Fibroblast of the aortic adventitia (primary cell): ENCODE results near the gene PCDHA1. TPM values are rescaled to one million over a fixed set of nuclear protein-coding genes. Genes with fewer than 3 reads are reported as not detected.

Experiments
- DNase-seq: peaks from one replicate; pipeline ENCODE4 v3.0.0-alpha.2; 2010; ENCODE audit warnings: low read depth
- H3K4me3 ChIP-seq: 2 replicates; pipeline ENCODE4 v1.5.1; 2011; ENCODE audit warnings: low read depth, mild to moderate bottlenecking, control low read depth, low read length, moderate library complexity
- CTCF ChIP-seq: IDR thresholded peaks from 2 replicates; pipeline ENCODE4 v1.5.1; 2011; ENCODE audit warnings: mild to moderate bottlenecking, low read length, control low read depth, inconsistent platforms; ENCODE audit not compliant: insufficient read depth
- total RNA-seq: library from RNA; depleted of rRNA; stranded (reverse); fragments of >200 nt; gene quantifications from 2 replicates; pipeline ENCODE4 v1.2.3, GENCODE V29; 2012; ENCODE audit warnings: low replicate concordance

PCDHA1 gene
- total RNA-seq, 1 donor = 0.09 TPM

GRCh38 chr5:140988608-140989007, 202.7 kb downstream of the PCDHA1 start:
- DNase-seq = no peak
- no peak for TF ChIP-seq CTCF
- no peak overlapping the region for H3K4me3 ChIP-seq

GRCh38 chr5:140989254-140990020, 203.5 kb downstream of the PCDHA1 start:
- no peak for DNase-seq
- no peak for TF ChIP-seq CTCF
- no peak overlapping the region for H3K4me3 ChIP-seq

GRCh38 chr5:140992828-140993227, 206.9 kb downstream of the PCDHA1 start:
- no peak overlapping the region for H3K4me3 ChIP-seq
- DNase-seq = no peak
- no peak for TF ChIP-seq CTCF

GRCh38 chr5:140996060-140996459, 210.1 kb downstream of the PCDHA1 start:
- no peak overlapping the region for H3K4me3 ChIP-seq
- no peak for DNase-seq
- TF ChIP-seq CTCF = no peak

- no peak for DNase-seq
- TF ChIP-seq CTCF = no peak
- H3K4me3 ChIP-seq = no peak overlapping the region
Observed at GRCh38 chr5:140998921-140999410, 213.0 kb downstream of the PCDHA1 start.

- DNase-seq = no peak
- no peak for TF ChIP-seq CTCF
- no peak overlapping the region for H3K4me3 ChIP-seq
Observed at GRCh38 chr5:141001446-141001843, 215.5 kb downstream of the PCDHA1 start.
